Amniotic stem cell (primary cell): ENCODE measurements around the gene SANBR.

Experiments
- DNase-seq: peaks from one replicate; lab custom pipeline; 2025; lab: John Stamatoyannopoulos, UW

The SANBR gene

GRCh38 chr2:61090386-61090921 lies 24.8 kb downstream of the SANBR start:
- DNase-seq = no peak

- DNase-seq = no peak
Measured at GRCh38 chr2:61091485-61091884, 25.8 kb downstream of the SANBR start.

GRCh38 chr2:61096438-61096837 lies 30.8 kb downstream of the SANBR start:
- DNase-seq = no peak

DNA sequence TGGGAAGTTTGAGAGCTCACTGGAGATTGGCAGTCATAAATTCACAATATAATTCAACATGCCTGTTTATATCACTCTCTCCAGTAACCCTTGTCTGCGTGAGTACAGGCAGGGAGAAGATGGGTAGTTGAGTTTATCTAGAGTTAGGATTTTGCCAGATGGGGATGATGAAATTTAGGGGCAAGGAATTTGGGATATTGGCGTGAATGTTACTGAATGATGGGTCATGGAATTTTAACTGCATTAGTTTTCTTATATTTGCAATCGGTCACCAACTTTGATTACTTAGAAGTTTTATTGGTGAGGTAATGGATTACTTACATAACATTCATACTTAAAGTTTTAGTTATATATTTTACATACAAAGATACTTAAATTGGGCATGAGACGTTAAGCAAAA lies 35.1 kb downstream of the SANBR start:
- DNase-seq = no peak

DNA sequence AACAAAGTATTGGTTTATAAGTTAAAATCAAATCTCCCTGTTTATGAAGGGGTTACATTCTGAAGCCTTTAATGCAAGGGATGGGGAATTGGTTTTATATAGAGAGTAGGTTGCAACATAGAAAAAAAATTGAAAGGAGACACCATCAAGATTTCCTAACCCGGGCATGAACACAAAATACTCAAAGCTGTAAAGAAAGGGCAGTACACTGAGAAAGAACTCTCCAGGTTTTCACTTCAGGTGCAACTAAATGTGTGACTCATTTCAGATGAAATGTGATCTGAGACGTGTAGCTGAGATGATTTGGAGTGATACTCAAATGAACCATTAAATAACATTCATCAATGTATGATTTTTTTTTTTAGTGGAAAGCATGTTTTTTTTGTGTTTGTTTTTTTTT lies 43.6 kb downstream of the SANBR start:
- DNase-seq = no peak

- DNase-seq = no peak
Measured at GRCh38 chr2:61111708-61112107, 46.0 kb downstream of the SANBR start.

DNA sequence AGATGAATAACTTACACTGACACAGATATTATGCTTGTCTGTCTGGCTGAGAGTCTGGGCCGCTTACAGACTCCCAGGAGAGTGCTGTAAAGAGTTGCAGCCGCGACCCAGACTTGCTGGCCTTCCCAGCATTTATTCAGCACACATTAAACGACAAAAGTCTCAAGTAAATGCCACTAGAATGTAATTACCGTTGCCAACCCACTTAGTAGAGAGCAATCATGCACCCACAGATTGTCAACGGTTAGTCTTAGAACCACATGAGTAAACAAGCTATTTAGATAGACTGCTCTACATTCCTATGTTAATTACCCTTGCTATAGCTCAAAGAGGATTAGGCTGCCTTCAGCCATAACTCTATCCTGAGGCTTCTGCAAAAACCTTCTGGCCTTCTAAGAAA lies 48.5 kb downstream of the SANBR start:
- DNase-seq = no peak
